HG02885 (cell line): ENCODE measurements around the gene TOM1L2.
"Not testable (repeated sequence)": the region's sequence is repeated elsewhere in the genome, so short reads cannot be mapped to it uniquely, and the experiment has no call there.

Experiments used
- ATAC-seq: cut with Tn5 transposase; IDR thresholded peaks from one replicate; pipeline ENCODE4 v1.9.1; 2021; ENCODE audit warnings: mild to moderate bottlenecking; ENCODE audit not compliant: unreplicated experiment, poor library complexity

Gene TOM1L2

GRCh38 chr17:17998934-17999333 is 26.7 kb upstream of the TOM1L2 start:
- ATAC-seq = no peak

GRCh38 chr17:17995887-17996286 is 23.7 kb upstream of the TOM1L2 start:
- not testable (repeated sequence) for ATAC-seq

- no peak for ATAC-seq
Measured at GRCh38 chr17:17994271-17995069, 22.3 kb upstream of the TOM1L2 start.

GRCh38 chr17:17993852-17994251 is 21.7 kb upstream of the TOM1L2 start:
- ATAC-seq = no peak

GRCh38 chr17:17993366-17993765 is 21.2 kb upstream of the TOM1L2 start:
- no peak for ATAC-seq

GRCh38 chr17:17990282-17990681 is 18.1 kb upstream of the TOM1L2 start:
- ATAC-seq = no peak

GRCh38 chr17:17989618-17990017 is 17.4 kb upstream of the TOM1L2 start:
- ATAC-seq = no peak

GRCh38 chr17:17989081-17989480 is 16.9 kb upstream of the TOM1L2 start:
- no peak for ATAC-seq

- no peak for ATAC-seq
Measured at GRCh38 chr17:17988427-17988945, 16.3 kb upstream of the TOM1L2 start.

- no peak for ATAC-seq
Measured at GRCh38 chr17:17987901-17988300, 15.7 kb upstream of the TOM1L2 start.

- ATAC-seq = no peak
Measured at GRCh38 chr17:17987187-17987896, 15.1 kb upstream of the TOM1L2 start.

- ATAC-seq = no peak
Measured at GRCh38 chr17:17985555-17985954, 13.4 kb upstream of the TOM1L2 start.

- no peak for ATAC-seq
Measured at GRCh38 chr17:17985153-17985552, 13.0 kb upstream of the TOM1L2 start.

- ATAC-seq = no peak
Measured at GRCh38 chr17:17983776-17984175, 11.6 kb upstream of the TOM1L2 start.

- no peak for ATAC-seq
Measured at GRCh38 chr17:17983376-17983775, 11.2 kb upstream of the TOM1L2 start.

GRCh38 chr17:17982801-17983200 is 10.6 kb upstream of the TOM1L2 start:
- no peak for ATAC-seq

- no peak for ATAC-seq
Measured at GRCh38 chr17:17981330-17981729, 9.1 kb upstream of the TOM1L2 start.

GRCh38 chr17:17979778-17980177 is 7.6 kb upstream of the TOM1L2 start:
- ATAC-seq = no peak

GRCh38 chr17:17978481-17979424 is 6.6 kb upstream of the TOM1L2 start:
- no peak for ATAC-seq

- no peak for ATAC-seq
Measured at GRCh38 chr17:17976931-17977570, 4.9 kb upstream of the TOM1L2 start.
